HCT116 (cell line): ENCODE results near the gene PIGO. TPM values are rescaled to one million over a fixed set of nuclear protein-coding genes. Genes with fewer than 3 reads are reported as not detected.

Source experiments
- ATAC-seq: fragments of 200-7000 bp; cut with Tn5 transposase; 2 replicates; pipeline ENCODE4 v1.9.1; 2020; ENCODE audit warnings: mild to moderate bottlenecking, moderate library complexity
- BruUV-seq: library from RNA; stranded (reverse); fragments of 400-500 nt; replicated peaks from 2 replicates; lab custom pipeline; 2021; lab: Mats Ljungman, UMichigan
- CTCF ChIA-PET: fragments of 300-600 bp; sonication (Branson Sonifier 250); formaldehyde crosslinking; loops from one replicate; lab custom pipeline; 2021; ENCODE audit warnings: antibody characterized with exemption; lab: Charles Lee
- POLR2A ChIA-PET: fragments of 300-600, 350-600 bp; sonication (Branson Sonifier 250); formaldehyde crosslinking; loops from one replicate; lab custom pipeline; 2021; ENCODE audit warnings: antibody characterized with exemption; lab: Charles Lee
- RAD21 ChIA-PET, 2 experiments: fragments of 300-600 bp; sonication (Branson Sonifier 250); formaldehyde crosslinking; loops; one replicate each; lab custom pipeline; 2023; ENCODE audit warnings: low total read pairs in 2 of 2; ENCODE audit not compliant: uncharacterized antibody in 2 of 2, unreplicated experiment in 2 of 2, low non-redundant PET in 1 of 2; lab: Charles Lee
- DNase-seq: peaks from one replicate; pipeline ENCODE4 v3.0.0-alpha.2; 2010; ENCODE audit warnings: low read depth, low spot score
- H2AFZ ChIP-seq: fragments of 200-600 bp; shearing (Covaris generic), sonication (generic); 2 replicates; pipeline ENCODE4 v1.6.1; 2017; ENCODE audit warnings: low read depth, mixed run types, mixed read lengths, antibody characterized with exemption, low read length; ENCODE audit not compliant: poor library complexity, severe bottlenecking
- H3K27ac ChIP-seq: 2 replicates; pipeline ENCODE4 v1.5.1; 2012; ENCODE audit warnings: low read depth, low read length
- H3K27me3 ChIP-seq: fragments of 200-600 bp; sonication (generic); 2 replicates; pipeline ENCODE4 v1.6.1; 2016; ENCODE audit warnings: mixed run types, low read length, mixed read lengths; ENCODE audit not compliant: insufficient read depth
- H3K36me3 ChIP-seq, 2 experiments: fragments of 200-500 bp in 1 of 2; fragments of 200-600 bp in 1 of 2; sonication (Bioruptor generic) in 1 of 2; sonication (generic) in 1 of 2; 2 replicates each; pipeline versions ENCODE4 v1.5.1 to v1.6.1; 2014 to 2016; ENCODE audit warnings: low read length in 2 of 2, inconsistent platforms in 1 of 2, mixed read lengths in 1 of 2, mixed run types in 1 of 2; ENCODE audit not compliant: insufficient read depth in 2 of 2, control insufficient read depth in 1 of 2
- H3K4me1 ChIP-seq, 2 experiments: fragments of 200-600 bp in 1 of 2; sonication (generic) in 1 of 2; 2 replicates each; pipeline versions ENCODE4 v1.5.1 to v1.6.1; 2012 to 2017; ENCODE audit warnings: low read length in 2 of 2, inconsistent platforms in 1 of 2, mild to moderate bottlenecking in 1 of 2, mixed read lengths in 1 of 2, mixed run types in 1 of 2, moderate library complexity in 1 of 2; ENCODE audit not compliant: insufficient read depth in 2 of 2, control insufficient read depth in 1 of 2
- H3K4me2 ChIP-seq: fragments of 200-600 bp; sonication (generic); 2 replicates; pipeline ENCODE4 v1.6.1; 2017; ENCODE audit warnings: mixed run types, low read length, mixed read lengths
- H3K4me3 ChIP-seq, 2 experiments: fragments of 200-600 bp in 1 of 2; sonication (generic) in 1 of 2; replicated peaks in 1 of 2; 2 replicates each; pipeline ENCODE4 v1.5.1; 2011 to 2016; ENCODE audit warnings: low read length in 2 of 2, control low read depth in 1 of 2, low read depth in 1 of 2, mild to moderate bottlenecking in 1 of 2, mixed read lengths in 1 of 2, mixed run types in 1 of 2
- H3K79me2 ChIP-seq: fragments of 200-600 bp; sonication (generic); 2 replicates; pipeline ENCODE4 v1.6.1; 2017; ENCODE audit warnings: mild to moderate bottlenecking, mixed run types, low read length, moderate library complexity, mixed read lengths; ENCODE audit not compliant: insufficient read depth
- H3K9ac ChIP-seq: fragments of 200-600 bp; sonication (generic); 2 replicates; pipeline ENCODE4 v1.6.1; 2016; ENCODE audit warnings: low read length, mixed read lengths
- H3K9me2 ChIP-seq: fragments of 200-600 bp; sonication (generic), shearing (Covaris generic); 2 replicates; pipeline ENCODE4 v1.6.1; 2017; ENCODE audit warnings: mixed run types, mild to moderate bottlenecking, moderate library complexity; ENCODE audit not compliant: insufficient read depth
- H3K9me3 ChIP-seq, 2 experiments: fragments of 200-500 bp in 1 of 2; fragments of 200-600 bp in 1 of 2; sonication (Bioruptor generic) in 1 of 2; sonication (generic) in 1 of 2; 2 replicates each; pipeline ENCODE4 v1.6.1; 2014 to 2017; ENCODE audit warnings: low read length in 2 of 2, mixed read lengths in 2 of 2, inconsistent platforms in 1 of 2, low read depth in 1 of 2, mild to moderate bottlenecking in 1 of 2, mixed run types in 1 of 2, moderate library complexity in 1 of 2; ENCODE audit not compliant: control insufficient read depth in 1 of 2, insufficient read depth in 1 of 2
- H4K20me1 ChIP-seq: fragments of 200-600 bp; sonication (generic), shearing (Covaris generic); 2 replicates; pipeline ENCODE4 v1.6.1; 2017; ENCODE audit warnings: mixed run types, mild to moderate bottlenecking, moderate library complexity; ENCODE audit not compliant: insufficient read depth
- POLR2AphosphoS5 ChIP-seq: IDR thresholded peaks from 2 replicates; pipeline ENCODE4 v1.6.1; 2011; ENCODE audit warnings: mild to moderate bottlenecking, low read depth, low read length, moderate library complexity
- SIN3A ChIP-seq: IDR thresholded peaks from 2 replicates; pipeline ENCODE4 v1.6.1; 2012; ENCODE audit warnings: low read depth
- SP1 ChIP-seq: IDR thresholded peaks from 2 replicates; pipeline ENCODE4 v1.6.1; 2012; ENCODE audit warnings: low read depth
- intact Hi-C: fragments of 100-400 bp; cut with micrococcal nuclease; formaldehyde crosslinking; loops from 2 replicates; pipeline ENCODE4 v1.10.0; 2022
- total RNA-seq: library from RNA; stranded (reverse); gene quantifications from one replicate; pipeline ENCODE4 v1.2.1, GENCODE V29; 2021; ENCODE audit not compliant: unreplicated experiment

PIGO gene
- total RNA-seq, 1 experiment from 2014 or later, result 24.0 TPM

DNA sequence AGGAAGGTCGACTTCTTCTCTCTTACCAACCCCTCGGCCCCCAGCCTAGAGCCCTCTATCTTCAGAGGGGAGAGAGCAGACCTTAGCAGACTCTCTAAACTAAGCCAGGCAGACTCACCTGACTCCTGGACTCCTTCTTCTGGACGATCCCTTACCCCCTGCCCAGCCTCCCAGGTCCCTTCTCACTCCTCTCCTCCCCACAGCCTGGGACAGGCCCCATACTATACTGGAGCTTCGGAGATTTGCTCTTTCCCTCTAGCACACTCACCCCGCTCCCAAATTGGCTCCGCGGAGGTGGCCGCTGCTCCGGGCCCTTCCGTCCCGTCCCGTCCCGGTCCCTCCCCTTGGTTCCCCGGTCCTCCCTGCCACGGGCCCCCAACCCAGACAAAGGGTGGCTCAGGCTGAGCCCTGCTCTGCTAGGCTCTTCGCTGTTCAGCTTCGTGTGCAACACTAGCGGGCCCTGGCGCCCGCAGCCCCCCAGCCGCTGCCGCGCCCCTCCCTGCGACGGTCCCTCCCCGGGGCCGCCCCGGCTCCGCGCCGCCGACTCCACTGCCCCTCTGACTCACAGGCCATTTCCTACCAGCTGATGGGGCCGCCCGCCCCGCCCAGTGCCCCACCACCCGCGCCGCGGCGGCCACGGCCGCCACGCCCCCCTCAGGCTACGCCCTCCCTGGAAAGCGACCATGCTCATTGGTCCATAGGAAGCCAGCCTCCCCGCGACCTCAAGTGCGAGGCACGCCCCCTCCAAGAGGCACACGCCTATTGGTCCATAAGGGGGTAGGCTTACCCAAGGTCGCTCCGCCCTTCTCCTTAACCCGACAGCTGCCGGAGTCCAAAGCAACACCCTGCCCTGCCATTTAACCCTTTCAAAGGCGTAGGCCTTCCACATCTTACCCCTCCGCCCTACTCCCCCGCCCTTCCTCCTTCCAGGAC is 14.9 kb upstream of the PIGO start:
- Histone ChIP-seq H3K9me3 (no peaks in the 10 kb centered on the region), H3K27me3 (no peaks in the 10 kb centered on the region), H3K36me3 (no peaks in the 10 kb centered on the region), H3K4me2 (peak overlapping the region; percentile 88), H3K79me2 (no peaks in the 10 kb centered on the region), H3K9ac (peak overlapping the region; percentile 76), H3K9me2 (no peaks in the 10 kb centered on the region), H4K20me1 (no peaks in the 10 kb centered on the region), H2AFZ (no peak overlapping the region), H3K4me1 (peaks cover 31 to 60% of the 10 kb centered on the region in 2 experiments), H3K4me3 (peak overlapping the region; percentile 74 to 84), H3K27ac (peak overlapping the region; percentile 54)
- POLR2A ChIA-PET, result interaction anchor here (1.0 to 2.0 kb wide), 3 partner anchors 8 to 39 kb away, joined by 4 to 11 read pairs (median 4); partner anchors contain the start of genes PIGO, STOML2 and VCP
- TF ChIP-seq POLR2AphosphoS5, result peak; percentile 47
- TF ChIP-seq SIN3A, result no peak
- CTCF ChIA-PET, result interaction anchor here (1.1 to 2.0 kb wide), 4 partner anchors 15 to 493 kb away, joined by 3 to 7 read pairs (median 4); partner anchors contain the start of gene PIGO
- peak; percentile 75 for ATAC-seq
- RAD21 ChIA-PET, result no interaction called here
- peak; percentile 98 for DNase-seq
- BruUV-seq, result no TSS peak
- intact Hi-C loops, result loop anchor here (2.0 to 10.0 kb wide), 2 partner anchors 38 to 544 kb away; partner anchors contain the start of genes CCDC107, RMRP, SIT1 and VCP

DNA sequence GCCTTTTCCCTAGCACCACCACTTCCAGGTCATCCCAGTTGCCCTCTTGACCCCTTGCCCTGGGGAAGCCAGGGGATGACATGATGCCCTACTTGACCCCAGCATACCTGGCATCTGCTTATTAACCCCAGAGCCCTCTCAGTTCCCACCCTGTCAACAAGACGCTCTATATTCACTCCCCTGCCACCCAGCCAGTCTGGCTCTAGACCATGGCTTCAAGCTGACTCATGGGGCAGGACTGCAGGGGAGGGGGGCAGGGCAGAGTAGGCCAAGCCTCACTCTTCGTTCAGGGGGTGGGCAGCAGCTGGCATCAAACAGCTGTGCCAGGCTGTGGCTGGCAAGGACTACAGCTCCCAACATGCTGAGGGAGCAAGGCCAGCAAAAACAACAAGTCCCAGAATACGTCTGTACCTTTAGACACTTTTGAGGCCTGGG is 14.0 kb upstream of the PIGO start:
- Histone ChIP-seq H3K4me2 (peak overlapping the region; percentile 88), H3K9me2 (no peaks in the 10 kb centered on the region), H3K27me3 (no peaks in the 10 kb centered on the region), H3K4me1 (peaks cover 30 to 50% of the 10 kb centered on the region in 2 experiments), H3K9ac (peak overlapping the region; percentile 76), H3K27ac (peak overlapping the region; percentile 51), H4K20me1 (no peaks in the 10 kb centered on the region), H3K36me3 (no peaks in the 10 kb centered on the region), H3K79me2 (no peaks in the 10 kb centered on the region), H2AFZ (no peak overlapping the region), H3K4me3 (peak overlapping the region; percentile 74 to 84), H3K9me3 (no peaks in the 10 kb centered on the region)
- TF ChIP-seq POLR2AphosphoS5, result 0 out of 2 replicates have a peak, but pooled peaks have one; percentile 12
- TF ChIP-seq SP1, result no peak
- POLR2A ChIA-PET, result interaction anchor here (1.5 kb wide), 1 partner anchor 38 kb away, joined by 4 read pairs; the partner anchor contains the start of gene VCP
- CTCF ChIA-PET, result interaction anchor here (1.2 kb wide), 1 partner anchor 14 kb away, joined by 4 read pairs; the partner anchor contains the start of gene PIGO
- RAD21 ChIA-PET, result no interaction called here
- no TSS peak for BruUV-seq
- no peak for DNase-seq
- intact Hi-C loops, result loop anchor here (2.0 to 10.0 kb wide), 2 partner anchors 38 to 544 kb away; partner anchors contain the start of genes CCDC107, RMRP, SIT1 and VCP
- peak; percentile 13; the same call in 1 of the 2 replicates for ATAC-seq
